ENCODE results near the gene CAMKMT. TPM values are rescaled to one million over a fixed set of nuclear protein-coding genes. Genes with fewer than 3 reads are reported as not detected.

The CAMKMT gene
- total and polyA plus RNA-seq, 10 donors: 4.1 to 26.1 (median 11.0) TPM

- Histone ChIP-seq H3K27me3 (replicated peaks in 1 of 7) (no peaks in the 10 kb centered on the region), H3K27ac (no peak overlapping the region), H3K9me3 (no peaks in the 10 kb centered on the region), H3K4me3 (no peak overlapping the region), H3K36me3 (no peaks in the 10 kb centered on the region), H3K4me1 (peaks cover 0 to 23% (median 7%) of the 10 kb centered on the region in 6 donors)
- no peak for DNase-seq
- TF ChIP-seq POLR2AphosphoS5 (IDR thresholded peaks at IDR 0.05): no peak
- no peak for TF ChIP-seq CTCF (IDR thresholded peaks at IDR 0.05 in 8 of 11, conservative IDR thresholded peaks at IDR 0.05 in 3 of 11)
- 89 to 94% (median 92%) methylated on average over 5 of the region's 5 CpGs for WGBS, 5 donors
- intact Hi-C loops (cut with DNase I; ENCODE audit: low total_unique reads): no loop called here
Measured at GRCh38 chr2:44705356-44705755, 343.6 kb downstream of the CAMKMT start.

- Histone ChIP-seq H3K4me1 (peaks cover 0 to 23% (median 7%) of the 10 kb centered on the region in 6 donors), H3K27ac (no peak overlapping the region), H3K9me3 (no peaks in the 10 kb centered on the region), H3K36me3 (no peaks in the 10 kb centered on the region), H3K27me3 (replicated peaks in 1 of 7) (no peaks in the 10 kb centered on the region), H3K4me3 (no peak overlapping the region)
- 79 to 93% (median 91%) methylated on average over 10 of the region's 10 CpGs for WGBS, 5 donors
- intact Hi-C loops (cut with DNase I; ENCODE audit: low total_unique reads): no loop called here
- TF ChIP-seq POLR2AphosphoS5 (IDR thresholded peaks at IDR 0.05) (no peak), CTCF (IDR thresholded peaks at IDR 0.05 in 8 of 11, conservative IDR thresholded peaks at IDR 0.05 in 3 of 11) (no peak), POLR2A (IDR thresholded peaks at IDR 0.05) (no peak)
- DNase-seq: no peak
Measured at GRCh38 chr2:44705876-44706480, 344.2 kb downstream of the CAMKMT start.

GRCh38 chr2:44706681-44707553, 345.2 kb downstream of the CAMKMT start:
- Histone ChIP-seq H3K9me3 (no peaks in the 10 kb centered on the region), H3K27ac (no peak overlapping the region), H3K27me3 (replicated peaks in 1 of 7) (no peaks in the 10 kb centered on the region), H3K4me1 (peaks cover 0 to 23% (median 7%) of the 10 kb centered on the region in 6 donors), H3K4me3 (no peak overlapping the region), H3K36me3 (no peaks in the 10 kb centered on the region)
- intact Hi-C loops (cut with DNase I; ENCODE audit: low total_unique reads): no loop called here
- 94 to 98% (median 96%) methylated on average over 10 of the region's 10 CpGs for WGBS, 5 donors
- no peak for DNase-seq
- TF ChIP-seq POLR2AphosphoS5 (IDR thresholded peaks at IDR 0.05): no peak
- TF ChIP-seq CTCF (IDR thresholded peaks at IDR 0.05 in 8 of 11, conservative IDR thresholded peaks at IDR 0.05 in 3 of 11): no peak
- TF ChIP-seq POLR2A (IDR thresholded peaks at IDR 0.05): no peak

All from spleen (tissue), 11 donors.